ENCODE measurements around the gene ATAD5.

DNA sequence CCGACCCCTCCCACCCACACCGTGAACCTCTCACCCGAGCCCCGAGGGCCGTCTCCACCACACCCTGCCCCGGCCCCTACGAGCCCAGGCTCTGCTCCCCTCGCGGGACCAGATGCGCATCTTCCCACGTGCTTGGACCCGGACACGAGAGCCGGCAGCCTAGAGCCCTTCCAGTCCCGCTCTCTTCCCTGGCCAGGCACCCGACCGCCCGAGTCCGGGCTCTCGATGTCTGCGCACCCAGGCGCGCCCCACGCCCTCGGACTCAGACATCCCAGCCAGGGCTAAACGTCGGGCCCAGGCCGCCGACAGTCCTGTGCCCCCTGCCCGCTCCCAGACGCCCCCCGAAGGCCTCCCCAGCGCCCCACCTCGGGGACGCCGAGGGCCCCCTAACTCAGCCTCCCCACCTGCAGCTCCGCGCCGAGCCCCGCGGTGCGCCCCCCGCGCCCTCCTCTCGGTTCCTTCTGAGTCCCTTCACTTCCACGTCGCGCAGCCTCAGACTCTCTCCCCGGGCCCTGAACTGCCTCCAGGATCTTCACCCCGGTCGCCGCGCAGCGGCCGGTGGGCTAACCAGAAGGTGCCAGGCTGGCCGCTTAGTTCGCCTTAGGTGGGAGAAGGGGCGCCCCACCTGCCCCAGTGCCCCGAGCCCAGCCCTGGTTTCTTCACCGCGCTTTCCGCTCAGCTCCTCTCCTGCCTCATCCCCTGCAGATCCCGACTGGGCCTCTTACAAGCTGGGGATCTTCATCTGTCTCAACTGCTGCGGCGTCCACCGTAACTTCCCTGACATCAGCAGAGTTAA is 90.7 kb downstream of the ATAD5 start:
- TF ChIP-seq CTCF (IDR thresholded peaks at IDR 0.05; ENCODE audit: low read depth, low read length, poor library complexity, severe bottlenecking) (no peak), EZH2phosphoT487 (IDR thresholded peaks at IDR 0.05; ENCODE audit: borderline replicate concordance, low read length) (no peak; the same call in 1 of the 2 replicates)

Data from DOHH2 (cell line).